Ovary (tissue), 9 donors: ENCODE measurements around the gene NPFF. TPM values are rescaled to one million over a fixed set of nuclear protein-coding genes. Genes with fewer than 3 reads are reported as not detected.

Experiments used
- DNase-seq, 5 donors: peaks; one replicate each; pipeline ENCODE4 v3.0.0-alpha.2; 2019 to 2020
- H3K27ac ChIP-seq, 2 donors: fragments of 200-600 bp; one replicate each; pipeline versions ENCODE4 v1.5.1 to v1.8.0; 2019 to 2022
- H3K27me3 ChIP-seq: fragments of 200-600 bp; one replicate; pipeline ENCODE4 v1.8.0; 2022
- H3K36me3 ChIP-seq: fragments of 200-600 bp; sonication (generic); one replicate; pipeline ENCODE4 v1.5.1; 2019
- H3K4me1 ChIP-seq: one replicate; pipeline ENCODE4 v1.8.1; 2013; ENCODE audit warnings: mild to moderate bottlenecking, moderate library complexity; ENCODE audit not compliant: insufficient read depth
- H3K4me3 ChIP-seq: fragments of 200-600 bp; sonication (generic); one replicate; pipeline ENCODE4 v1.5.1; 2017
- H3K9me3 ChIP-seq, 2 donors: fragments of 200-600 bp in 1 of 2; sonication (generic) in 1 of 2; one replicate each; pipeline versions ENCODE4 v1.5.1 to v1.8.1; 2013 to 2019; ENCODE audit warnings: mild to moderate bottlenecking in 1 of 2, moderate library complexity in 1 of 2
- CTCF ChIP-seq, 3 donors: fragments of 450-650 bp in 2 of 3; fragments of 200-600 bp in 1 of 3; IDR thresholded peaks; one replicate each; pipeline versions ENCODE4 v1.5.1 to v1.8.0; 2016 to 2022; ENCODE audit warnings: antibody characterized with exemption in 3 of 3, mild to moderate bottlenecking in 1 of 3
- EP300 ChIP-seq: sonication (generic); formaldehyde crosslinking; IDR thresholded peaks from one replicate; pipeline ENCODE4 v1.6.1; 2017; ENCODE audit warnings: antibody characterized with exemption
- POLR2A ChIP-seq: fragments of 450-650 bp; IDR thresholded peaks from one replicate; pipeline ENCODE4 v1.6.1; 2017; ENCODE audit warnings: antibody characterized with exemption, mild to moderate bottlenecking, moderate library complexity
- WGBS, 3 donors: extraction: QIAGEN DNeasy Blood & Tissue Kit in 1 of 3; methylation state at CpG; one replicate each; pipeline versions ENCODE4 v1.1.5 to v1.1.7; 2013 to 2017; 5-methylcytosine and 5-hydroxymethylcytosine counted together
- intact Hi-C, 4 donors: fragments of 100-400 bp; cut with DNase I; formaldehyde crosslinking; loops; one replicate each; pipeline versions ENCODE4 v1.11.0 to v1.15.1; 2022 to 2023
- polyA plus RNA-seq, 2 donors: library from polyadenylated mRNA; stranded (reverse); fragments of 200-250 nt in 1 of 2; fragments of 350-450 nt in 1 of 2; fragmentation: Illumina TruSeq in 1 of 2; extraction: RNeasy Lipid Tissue Mini Kit (QIAGEN cat#74804) in 1 of 2; gene quantifications; one replicate each; pipeline ENCODE4 v1.2.3, GENCODE V29; 2013 to 2014
- total RNA-seq, 7 donors: library from RNA; depleted of rRNA in 2 of 7; stranded (reverse); fragments of >200 nt in 2 of 7; fragmentation: NEBNext Ultra II Directional in 3 of 7; extraction: Animal tissue kit (Norgen Biotek cat#: 25700) in 3 of 7; gene quantifications; one replicate each; pipeline versions ENCODE4 v1.1.0 to v1.2.4, GENCODE V29; 2016 to 2023
- donor health status: DM: no; HTN: no; CAD: no; lungs with moderate emphysema.
- donor health status: DM: no; HTN: no; CAD: no.
- donor health status: Bipolar disorder and iron deficiency.
- donor health status: DM: yes; HTN: yes; CAD: no.
- donor health status: DM: no; HTN: no; CAD: no.
- donor health status: DM: yes; HTN: yes; CAD: no.

Gene NPFF
- total and polyA plus RNA-seq, 9 donors = 0.68 to 1.1 TPM; not detected in 7

GRCh38 chr12:53478865-53479264, 28.4 kb downstream of the NPFF start:
- no peaks in the 10 kb centered on the region for H3K9me3 ChIP-seq
- no peak overlapping the region for H3K4me3 ChIP-seq
- H3K4me1 ChIP-seq = peaks cover 2% of the 10 kb centered on the region
- H3K27ac ChIP-seq = no peak overlapping the region
- no peak for TF ChIP-seq EP300
- TF ChIP-seq POLR2A = no peak
- no peak for TF ChIP-seq CTCF (IDR thresholded peaks at IDR 0.05)
- DNase-seq = no peak
- no peaks in the 10 kb centered on the region for H3K36me3 ChIP-seq
- H3K27me3 ChIP-seq = no peaks in the 10 kb centered on the region
- WGBS, 3 donors = 10 to 23% (median 20%) methylated on average over 1 of the region's 1 CpG
- intact Hi-C loops = no loop called here

GRCh38 chr12:53476769-53477209, 30.5 kb downstream of the NPFF start:
- intact Hi-C loops = no loop called here
- TF ChIP-seq EP300 (no peak), CTCF (IDR thresholded peaks at IDR 0.05) (no peak), POLR2A (no peak)
- no peaks in the 10 kb centered on the region for H3K36me3 ChIP-seq
- H3K9me3 ChIP-seq = no peaks in the 10 kb centered on the region
- WGBS, 3 donors = 52 to 62% (median 56%) methylated on average over 2 of the region's 2 CpGs
- H3K4me3 ChIP-seq = no peak overlapping the region
- no peak for DNase-seq
- H3K27ac ChIP-seq = no peak overlapping the region
- no peaks in the 10 kb centered on the region for H3K27me3 ChIP-seq
- H3K4me1 ChIP-seq = peaks cover 2% of the 10 kb centered on the region

GRCh38 chr12:53474819-53475218, 32.5 kb downstream of the NPFF start:
- no peak overlapping the region for H3K27ac ChIP-seq
- no peaks in the 10 kb centered on the region for H3K4me1 ChIP-seq
- H3K27me3 ChIP-seq = no peaks in the 10 kb centered on the region
- TF ChIP-seq CTCF (IDR thresholded peaks at IDR 0.05) (no peak), EP300 (no peak), POLR2A (no peak)
- H3K9me3 ChIP-seq = no peaks in the 10 kb centered on the region
- H3K4me3 ChIP-seq = no peak overlapping the region
- intact Hi-C loops = no loop called here
- no peak for DNase-seq
- WGBS, 3 donors = 23 to 44% (median 23%) methylated on average over 13 of the region's 13 CpGs
- no peaks in the 10 kb centered on the region for H3K36me3 ChIP-seq

- H3K9me3 ChIP-seq = no peaks in the 10 kb centered on the region
- 26 to 33% (median 31%) methylated on average over 2 of the region's 2 CpGs for WGBS, 3 donors
- no peak overlapping the region for H3K4me3 ChIP-seq
- H3K36me3 ChIP-seq = no peaks in the 10 kb centered on the region
- DNase-seq = no peak
- H3K4me1 ChIP-seq = no peaks in the 10 kb centered on the region
- no peaks in the 10 kb centered on the region for H3K27me3 ChIP-seq
- intact Hi-C loops = no loop called here
- TF ChIP-seq EP300 (no peak), CTCF (IDR thresholded peaks at IDR 0.05) (no peak), POLR2A (no peak)
- no peak overlapping the region for H3K27ac ChIP-seq
Observed at GRCh38 chr12:53474077-53474476, 33.2 kb downstream of the NPFF start.
